HG02678 (cell line): ENCODE data around the gene PIK3R5.

Experiments
- ATAC-seq: cut with Tn5 transposase; IDR thresholded peaks from one replicate; pipeline ENCODE4 v1.9.1; 2021; ENCODE audit warnings: mild to moderate bottlenecking, moderate library complexity; ENCODE audit not compliant: unreplicated experiment

The PIK3R5 gene

DNA sequence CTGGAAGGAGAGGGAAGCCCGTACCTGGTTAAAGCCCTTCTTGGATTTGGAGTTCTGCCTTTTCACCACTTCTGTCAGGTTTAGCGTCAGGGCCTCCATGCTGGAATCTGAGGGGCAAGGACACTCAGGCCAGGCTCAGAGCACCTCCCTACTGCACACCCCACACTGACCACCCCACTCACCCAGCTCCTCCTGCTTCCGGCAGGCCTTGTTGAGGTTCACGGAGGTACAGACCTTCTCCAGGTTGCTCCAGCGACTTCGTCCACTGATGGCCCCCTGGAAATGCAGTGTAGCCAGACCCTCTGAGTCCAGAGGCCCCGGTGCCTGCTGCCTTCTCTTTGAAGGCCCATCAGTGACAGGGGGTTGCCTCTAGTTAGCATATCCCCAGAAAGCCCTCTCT, 83.9 kb downstream of the PIK3R5 start:
- ATAC-seq = no peak

GRCh38 chr17:8880466-8880865, 85.0 kb downstream of the PIK3R5 start:
- ATAC-seq = no peak

- ATAC-seq = no peak
These were observed 86.1 kb downstream of the PIK3R5 start for GRCh38 chr17:8879410-8879809.

DNA sequence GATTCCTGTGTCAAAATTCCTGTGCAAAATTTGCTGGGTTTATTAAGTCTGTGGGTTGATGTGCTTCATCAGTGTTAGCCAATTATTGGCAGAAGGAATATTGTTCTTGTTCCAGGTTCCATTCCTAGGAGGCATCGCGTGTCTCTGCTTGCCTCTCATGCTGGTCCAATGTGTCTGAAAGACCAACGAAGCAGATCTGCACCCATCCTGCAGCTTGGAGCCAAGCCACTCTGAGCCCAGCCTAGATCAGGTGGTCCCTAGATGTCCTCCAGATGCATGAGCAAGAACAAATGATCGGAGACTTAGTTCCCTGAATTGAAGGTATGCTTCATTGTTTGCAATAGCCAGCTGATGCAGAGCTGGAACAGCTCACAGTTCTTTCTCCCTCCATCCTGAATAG, 87.5 kb downstream of the PIK3R5 start:
- no peak for ATAC-seq

DNA sequence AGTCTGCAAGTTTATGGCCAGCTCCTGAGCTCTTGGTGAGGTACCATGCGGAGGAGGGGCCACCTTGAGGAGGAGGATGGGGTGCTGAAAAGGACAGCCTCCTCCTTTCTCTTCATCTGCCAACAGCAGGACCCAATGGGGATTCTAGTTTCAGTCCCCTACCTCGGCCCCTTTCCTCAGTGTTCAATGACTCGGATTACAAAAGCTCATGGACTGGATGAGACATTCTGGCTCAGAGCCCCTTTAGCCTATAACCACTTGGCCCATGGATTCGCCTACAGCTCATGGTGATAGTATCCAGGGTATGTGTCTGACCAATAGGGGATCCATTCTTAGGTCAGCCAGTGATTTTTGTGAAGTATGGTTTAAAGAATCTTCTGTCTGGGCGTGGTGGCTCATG, 89.5 kb downstream of the PIK3R5 start:
- ATAC-seq = no peak

- ATAC-seq = no peak
These were observed 90.1 kb downstream of the PIK3R5 start for GRCh38 chr17:8875436-8875835.

DNA sequence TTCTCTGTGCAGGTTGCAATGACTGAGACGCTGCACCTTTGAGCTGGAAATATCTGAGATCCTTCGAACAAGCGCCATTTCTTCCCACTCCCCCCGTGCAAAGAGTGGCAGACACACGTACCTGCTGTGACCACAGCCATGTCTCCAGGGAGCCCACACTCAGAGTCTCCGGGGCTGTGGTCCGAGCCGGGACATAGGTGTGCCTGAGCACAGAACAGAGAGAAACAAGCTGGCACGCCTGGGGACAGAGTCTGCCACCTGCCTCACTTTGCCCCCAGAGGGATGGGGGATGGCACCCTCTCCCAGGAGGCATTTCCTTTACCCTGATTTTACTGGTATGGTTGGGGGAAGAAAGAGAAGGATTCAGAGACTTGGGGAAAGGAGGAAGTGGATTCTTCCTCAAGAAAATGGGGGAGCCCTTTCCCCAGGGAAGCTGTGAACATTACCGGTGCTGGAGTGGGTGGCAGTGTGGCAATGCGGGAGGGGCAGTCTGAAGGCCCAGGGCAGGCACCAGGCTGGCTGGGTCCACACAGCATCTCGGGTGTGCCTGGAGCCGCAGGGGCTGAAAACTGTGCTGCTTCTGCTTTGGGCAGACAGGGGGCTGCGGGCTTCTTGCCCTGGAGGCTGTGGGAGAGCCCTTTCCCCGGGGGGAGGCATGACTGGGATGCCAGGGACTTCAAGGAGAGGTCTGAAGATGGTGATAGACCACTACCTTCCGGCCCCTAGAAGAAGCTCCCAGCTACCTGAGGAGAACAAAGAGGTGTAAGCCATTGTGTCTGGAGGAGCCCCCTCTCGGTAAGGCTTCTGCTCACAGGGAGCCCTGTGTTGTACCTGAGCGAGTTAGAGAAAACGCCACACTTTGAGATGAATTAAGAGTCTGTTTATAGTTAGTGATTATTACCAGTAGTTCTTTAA, 91.4 kb downstream of the PIK3R5 start:
- no peak for ATAC-seq

GRCh38 chr17:8872705-8873435, 92.6 kb downstream of the PIK3R5 start:
- ATAC-seq = no peak

GRCh38 chr17:8872036-8872704, 93.3 kb downstream of the PIK3R5 start:
- no peak for ATAC-seq

GRCh38 chr17:8871081-8871581, 94.4 kb downstream of the PIK3R5 start:
- no peak for ATAC-seq

DNA sequence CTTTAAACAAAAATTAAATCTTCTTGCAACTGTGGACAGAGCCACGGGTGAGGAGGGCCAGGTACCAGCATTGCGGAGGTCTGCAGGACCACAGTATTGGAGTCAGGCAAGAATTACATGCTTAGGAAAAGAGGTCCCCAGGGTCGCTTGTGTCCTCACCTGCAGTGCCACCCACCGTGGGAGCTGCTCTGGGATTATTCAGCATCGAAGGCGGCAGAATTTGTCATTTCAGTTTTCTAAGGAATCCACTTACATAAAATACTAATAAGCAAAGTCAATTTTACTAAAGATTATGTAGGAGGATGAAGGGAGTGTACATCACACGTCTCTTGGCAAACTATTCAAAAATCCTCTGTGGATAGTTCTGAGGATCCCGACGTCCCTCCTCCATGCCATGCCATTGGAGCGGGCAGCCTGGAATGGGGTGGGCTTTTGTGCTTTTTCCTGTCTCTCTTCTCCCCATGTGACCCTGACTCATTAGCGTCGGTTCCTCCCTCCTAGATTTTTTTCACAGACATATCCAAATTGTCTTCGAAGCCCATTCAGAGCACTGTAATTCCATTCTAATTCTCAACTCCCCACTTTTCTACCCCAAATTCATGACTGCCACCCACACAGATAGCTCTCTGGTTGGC, 95.0 kb downstream of the PIK3R5 start:
- no peak for ATAC-seq

GRCh38 chr17:8869114-8869815, 96.2 kb downstream of the PIK3R5 start:
- ATAC-seq = peak; percentile 4

DNA sequence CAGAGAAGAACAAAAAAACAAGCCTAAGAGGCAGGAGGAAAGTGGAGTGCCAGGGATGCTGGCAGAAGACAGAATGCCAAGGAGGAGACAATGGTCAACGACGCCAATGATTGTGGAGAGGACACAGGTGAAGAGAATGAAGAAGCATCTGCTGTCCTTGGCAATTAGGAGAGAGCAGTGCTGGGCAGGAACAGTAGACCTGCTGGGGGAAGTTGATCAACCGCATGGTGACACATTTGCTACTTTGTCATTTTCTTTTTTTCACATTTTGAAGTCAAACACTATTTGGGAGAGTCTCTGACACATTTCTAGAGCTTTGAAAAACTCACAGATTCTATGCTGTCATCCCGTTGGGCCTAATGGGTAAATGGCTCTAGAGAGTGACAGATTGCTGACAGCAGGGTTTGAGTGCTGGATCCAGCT, 97.0 kb downstream of the PIK3R5 start:
- peak; percentile 46 for ATAC-seq

- no peak for ATAC-seq
These were observed 97.4 kb downstream of the PIK3R5 start for GRCh38 chr17:8868092-8868491.

- peak; percentile 40 for ATAC-seq
These were observed 98.0 kb downstream of the PIK3R5 start, which contains the start of gene PIK3R6 for GRCh38 chr17:8867361-8867981. TSS of gene PIK3R6 (minus strand) at chr17:8867674. CDS start at chr17:8849794, 17,880 bp downstream.

- no peak for ATAC-seq
These were observed 99.7 kb downstream of the PIK3R5 start for GRCh38 chr17:8865811-8866210.

DNA sequence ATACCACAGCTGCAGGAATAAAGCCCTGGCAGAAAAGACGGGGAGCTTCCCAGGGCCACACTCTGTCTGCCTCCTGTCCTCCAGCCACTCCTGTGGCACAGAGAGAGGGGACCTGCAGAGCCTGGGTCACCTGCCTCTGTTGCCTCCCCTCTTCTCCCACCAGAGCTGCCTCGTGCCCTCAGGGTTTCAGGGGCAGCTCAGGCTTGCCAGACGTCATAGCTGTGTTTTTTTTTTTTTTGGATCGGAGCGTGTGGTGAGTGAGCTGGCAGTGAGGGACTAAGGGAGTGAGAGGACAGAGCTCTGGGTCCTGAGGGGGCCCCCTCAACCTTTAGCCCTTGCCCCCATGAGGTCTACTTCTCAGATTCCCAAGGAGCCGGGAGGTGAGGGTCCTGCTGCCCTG, 100.1 kb downstream of the PIK3R5 start:
- no peak for ATAC-seq

DNA sequence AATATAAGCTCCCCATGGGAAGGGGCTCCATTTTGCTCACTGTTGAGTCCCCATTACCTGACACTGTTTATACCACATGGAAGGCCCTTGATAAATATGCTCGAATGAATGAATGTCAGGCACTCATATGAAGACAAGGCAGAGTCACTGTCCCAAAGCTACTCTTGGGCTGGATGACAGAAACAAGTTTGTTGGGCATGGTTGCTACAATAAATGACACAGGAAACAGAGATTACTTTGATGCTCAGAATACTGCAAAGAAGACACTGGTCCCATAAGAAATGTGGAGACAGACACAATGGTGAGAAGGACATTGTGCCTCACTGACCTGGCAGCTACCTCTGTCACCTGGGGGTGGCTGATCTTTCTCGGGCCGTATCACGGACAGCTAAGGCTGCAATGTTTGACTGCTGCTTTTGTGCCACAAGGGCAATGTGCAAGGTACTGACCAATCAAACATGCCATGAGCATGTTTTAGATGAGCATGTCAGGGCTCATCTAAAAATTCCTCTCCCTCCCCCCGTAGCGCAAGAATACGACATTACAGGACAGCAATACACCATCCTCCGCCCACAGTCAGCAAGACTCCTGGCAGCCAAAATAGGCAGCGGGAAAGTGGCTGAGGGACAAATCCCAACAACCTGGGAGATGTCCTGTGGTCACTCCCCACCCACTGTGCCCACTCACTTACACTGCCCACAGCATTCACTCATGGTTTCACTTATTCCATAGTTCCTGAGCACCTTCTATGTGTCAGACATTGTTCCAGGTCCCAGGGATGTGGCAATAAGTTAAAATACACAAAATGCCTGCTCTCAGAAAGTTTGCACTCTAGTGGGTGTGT, 103.1 kb downstream of the PIK3R5 start:
- no peak for ATAC-seq
